Neutrophil (primary cell): ENCODE measurements around the gene CFL2.

Experiments used
- H3K27ac ChIP-seq: fragments of 200-600 bp; sonication (generic); 2 replicates; pipeline ENCODE4 v1.5.1; 2016; ENCODE audit warnings: mild to moderate bottlenecking, moderate library complexity
- H3K27me3 ChIP-seq: fragments of 200-600 bp; sonication (generic); 2 replicates; pipeline ENCODE4 v1.6.0; 2016; ENCODE audit warnings: mild to moderate bottlenecking
- H3K36me3 ChIP-seq: fragments of 200-600 bp; sonication (generic); 2 replicates; pipeline ENCODE4 v1.5.1; 2017
- H3K4me1 ChIP-seq, 2 experiments: fragments of 200-600 bp in 1 of 2; sonication (generic) in 1 of 2; 1 replicate in 1 of 2; 2 replicates in 1 of 2; pipeline versions ENCODE4 v1.5.1 to v1.6.1; 2013 to 2016; ENCODE audit warnings: low read depth in 1 of 2, low read length in 1 of 2, mild to moderate bottlenecking in 1 of 2, moderate library complexity in 1 of 2; ENCODE audit not compliant: control insufficient read depth in 1 of 2, insufficient read depth in 1 of 2
- H3K4me3 ChIP-seq, 2 experiments: fragments of 200-600 bp in 1 of 2; sonication (generic) in 1 of 2; 1 replicate in 1 of 2; 2 replicates in 1 of 2; pipeline ENCODE4 v1.5.1; 2013 to 2016; ENCODE audit warnings: low read depth in 1 of 2, low read length in 1 of 2, mild to moderate bottlenecking in 1 of 2, moderate library complexity in 1 of 2
- H3K9me3 ChIP-seq: fragments of 200-600 bp; sonication (generic); 2 replicates; pipeline ENCODE4 v1.5.1; 2016
- TF ChIP-seq, protein P1 (sequence below): fragments of 200-600 bp; sonication (generic); IDR thresholded peaks from 2 replicates; pipeline ENCODE4 v1.5.1; 2016; ENCODE audit warnings: antibody characterized with exemption

The CFL2 gene

DNA sequence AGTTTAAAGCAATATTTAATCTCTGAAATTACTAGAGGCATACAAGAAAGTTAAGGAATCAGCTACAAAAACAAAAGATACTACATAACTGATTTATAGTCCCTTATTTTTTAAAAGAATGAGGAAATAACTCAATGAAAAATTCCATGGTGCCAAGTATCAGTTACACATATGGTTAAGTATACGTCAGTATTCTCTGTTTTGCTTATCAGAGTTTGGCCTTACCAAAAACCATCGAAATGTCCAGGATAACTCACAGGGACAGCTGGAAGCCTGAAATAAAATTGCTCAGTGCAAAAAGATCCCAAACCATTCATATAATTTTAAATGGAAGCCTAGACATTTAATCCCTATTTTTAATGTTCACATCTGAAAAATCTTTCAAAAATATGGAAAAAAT is 3.6 kb downstream of the CFL2 start:
- Histone ChIP-seq H3K27ac (no peak overlapping the region), H3K36me3 (no peaks in the 10 kb centered on the region), H3K4me1 (peaks cover 13 to 19% of the 10 kb centered on the region in 2 experiments), H3K9me3 (no peaks in the 10 kb centered on the region), H3K27me3 (peaks cover 5% of the 10 kb centered on the region), H3K4me3 (no peak overlapping the region)
- TF ChIP-seq, protein P1, sequence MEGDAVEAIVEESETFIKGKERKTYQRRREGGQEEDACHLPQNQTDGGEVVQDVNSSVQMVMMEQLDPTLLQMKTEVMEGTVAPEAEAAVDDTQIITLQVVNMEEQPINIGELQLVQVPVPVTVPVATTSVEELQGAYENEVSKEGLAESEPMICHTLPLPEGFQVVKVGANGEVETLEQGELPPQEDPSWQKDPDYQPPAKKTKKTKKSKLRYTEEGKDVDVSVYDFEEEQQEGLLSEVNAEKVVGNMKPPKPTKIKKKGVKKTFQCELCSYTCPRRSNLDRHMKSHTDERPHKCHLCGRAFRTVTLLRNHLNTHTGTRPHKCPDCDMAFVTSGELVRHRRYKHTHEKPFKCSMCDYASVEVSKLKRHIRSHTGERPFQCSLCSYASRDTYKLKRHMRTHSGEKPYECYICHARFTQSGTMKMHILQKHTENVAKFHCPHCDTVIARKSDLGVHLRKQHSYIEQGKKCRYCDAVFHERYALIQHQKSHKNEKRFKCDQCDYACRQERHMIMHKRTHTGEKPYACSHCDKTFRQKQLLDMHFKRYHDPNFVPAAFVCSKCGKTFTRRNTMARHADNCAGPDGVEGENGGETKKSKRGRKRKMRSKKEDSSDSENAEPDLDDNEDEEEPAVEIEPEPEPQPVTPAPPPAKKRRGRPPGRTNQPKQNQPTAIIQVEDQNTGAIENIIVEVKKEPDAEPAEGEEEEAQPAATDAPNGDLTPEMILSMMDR: no peak

DNA sequence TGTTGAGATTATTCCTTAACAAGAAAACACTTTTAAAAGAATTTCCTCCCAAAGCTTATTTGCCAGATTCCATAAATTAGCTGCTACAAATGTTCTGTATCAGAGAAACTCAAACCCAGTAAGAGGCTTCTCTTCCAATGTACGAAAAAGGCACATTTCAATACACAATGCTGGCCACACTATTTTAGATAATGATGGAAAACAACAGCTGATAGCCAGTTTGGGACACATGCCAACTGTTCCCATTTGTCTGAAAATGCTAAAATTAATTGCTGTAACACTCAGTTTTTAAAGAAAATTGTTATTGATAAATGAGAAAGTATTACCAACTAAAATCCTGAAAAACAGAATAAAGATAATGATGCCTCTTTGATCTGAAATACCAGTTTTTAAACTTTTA is 4.4 kb downstream of the CFL2 start:
- no peak overlapping the region for H3K4me3 ChIP-seq
- peaks cover 8 to 14% of the 10 kb centered on the region in 2 experiments for H3K4me1 ChIP-seq
- H3K27ac ChIP-seq: no peak overlapping the region
- H3K36me3 ChIP-seq: no peaks in the 10 kb centered on the region
- TF ChIP-seq, protein P1: no peak
- no peaks in the 10 kb centered on the region for H3K9me3 ChIP-seq
- no peaks in the 10 kb centered on the region for H3K27me3 ChIP-seq

DNA sequence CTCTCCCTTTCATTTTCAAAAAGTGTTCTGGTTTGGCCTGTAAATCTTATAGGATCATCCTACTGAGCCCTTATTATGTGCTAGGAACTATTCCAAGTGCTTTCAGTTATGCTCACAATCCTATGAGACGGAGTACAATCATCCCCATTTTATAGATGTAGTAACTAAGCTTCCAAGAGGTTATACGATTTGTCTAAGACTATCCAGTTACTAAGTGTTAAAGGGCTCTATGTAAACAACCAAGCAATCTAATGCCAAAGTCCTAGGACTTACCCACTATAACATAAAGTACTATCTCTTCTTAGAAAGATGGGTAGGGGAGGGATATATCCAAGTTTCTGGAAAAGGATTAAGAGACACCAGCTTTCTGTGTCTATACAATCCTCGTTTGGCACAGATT is 6.7 kb downstream of the CFL2 start:
- Histone ChIP-seq H3K4me1 (no peaks in the 10 kb centered on the region), H3K27me3 (no peaks in the 10 kb centered on the region), H3K9me3 (no peaks in the 10 kb centered on the region), H3K36me3 (no peaks in the 10 kb centered on the region), H3K27ac (no peak overlapping the region), H3K4me3 (no peak overlapping the region)
- TF ChIP-seq, protein P1: no peak

DNA sequence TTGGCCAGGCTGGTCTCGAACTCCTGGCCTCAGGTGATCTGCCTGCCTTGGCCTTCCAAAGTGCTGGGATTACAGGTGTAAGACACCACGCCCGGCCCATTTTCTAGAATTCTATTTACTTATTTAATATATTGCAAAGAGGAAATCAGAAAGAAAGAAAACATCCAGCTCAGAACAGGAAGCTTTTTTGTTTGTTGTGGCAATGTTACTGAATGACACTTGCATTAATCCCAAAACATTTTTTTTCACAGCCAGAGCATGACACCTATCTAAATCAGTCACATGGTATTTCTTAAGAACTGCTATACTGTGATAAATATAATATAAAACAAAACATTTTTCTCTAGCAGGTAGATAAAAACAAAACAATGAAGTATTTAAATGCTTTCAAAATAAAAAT is 12.6 kb downstream of the CFL2 start:
- H3K27ac ChIP-seq: no peak overlapping the region
- H3K27me3 ChIP-seq: no peaks in the 10 kb centered on the region
- H3K4me3 ChIP-seq: no peak overlapping the region
- TF ChIP-seq, protein P1: no peak
- H3K4me1 ChIP-seq: no peaks in the 10 kb centered on the region
- no peaks in the 10 kb centered on the region for H3K9me3 ChIP-seq
- no peaks in the 10 kb centered on the region for H3K36me3 ChIP-seq

DNA sequence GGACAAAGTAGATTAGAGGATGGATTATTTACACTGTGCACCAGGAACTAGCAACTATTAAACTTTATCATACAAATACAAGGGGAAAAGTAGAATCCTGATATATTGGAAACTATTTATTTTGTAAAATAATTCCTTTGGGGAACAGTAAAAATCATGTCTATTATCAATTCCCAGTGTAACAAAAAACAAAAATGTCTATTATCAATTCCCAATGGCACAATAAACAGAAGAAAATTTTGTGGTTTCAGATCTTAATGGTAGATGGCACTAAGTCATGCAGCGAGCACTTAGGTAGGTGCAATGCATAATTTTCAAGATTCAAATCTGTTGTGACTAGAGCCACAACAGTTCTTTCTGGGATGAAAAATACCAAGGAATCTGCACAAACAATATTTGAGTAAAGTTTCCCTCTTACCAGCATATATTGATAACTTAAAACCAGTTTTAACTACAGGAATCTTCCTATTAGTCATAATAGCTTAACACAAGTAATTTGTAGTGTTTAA is 13.7 kb downstream of the CFL2 start:
- Histone ChIP-seq H3K4me1 (no peaks in the 10 kb centered on the region), H3K27ac (no peak overlapping the region), H3K9me3 (no peaks in the 10 kb centered on the region), H3K36me3 (no peaks in the 10 kb centered on the region), H3K27me3 (no peaks in the 10 kb centered on the region), H3K4me3 (no peak overlapping the region)
- TF ChIP-seq, protein P1: no peak
